SK-N-SH (cell line): ENCODE measurements around the gene PPP3R2. TPM values are rescaled to one million over a fixed set of nuclear protein-coding genes. Genes with fewer than 3 reads are reported as not detected.

Source experiments
- polyA plus RNA-seq, 3 experiments: library from polyadenylated mRNA; depleted of rRNA; stranded (reverse); fragments of >200 nt; gene quantifications; 2 replicates each; pipeline ENCODE4 v1.2.3, GENCODE V29; 2012

PPP3R2 gene
- polyA plus RNA-seq, 1 of the 3 experiments (the other 2 are of a cell fraction) = not detected

Other genes starting within 250 kb of the PPP3R2 start
- gene BAAT, start 210.0 kb downstream of the PPP3R2 start, polyA plus RNA-seq (2012; rRNA removed) = 0.02 and 0.05 TPM in 2 replicates
- gene MRPL50, start 196.4 kb downstream of the PPP3R2 start, polyA plus RNA-seq (2012; rRNA removed) = 6.3 and 8.6 TPM in 2 replicates
- gene ZNF189, start 196.1 kb downstream of the PPP3R2 start, polyA plus RNA-seq (2012; rRNA removed) = 2.9 and 3.4 TPM in 2 replicates
- gene ALDOB, start 159.2 kb downstream of the PPP3R2 start, polyA plus RNA-seq (2012; rRNA removed) = not detected in 2 replicates
- 16.0 and 21.6 TPM in 2 replicates for gene RNF20, start 61.1 kb downstream of the PPP3R2 start, polyA plus RNA-seq (2012; rRNA removed)
- not detected in 2 replicates for gene GRIN3A, start 143.7 kb upstream of the PPP3R2 start, polyA plus RNA-seq (2012; rRNA removed)